Superior temporal gyrus (tissue), 1 donor: Measurements from ENCODE around the gene TM4SF4.

ENCODE experiments used
- DNase-seq: peaks from one replicate; pipeline ENCODE4 v3.0.0-alpha.2; 2016; ENCODE audit errors: extremely low spot score

TM4SF4 gene

GRCh38 chr3:149481491-149481890, 7.0 kb downstream of the TM4SF4 start:
- no peak for DNase-seq

GRCh38 chr3:149486726-149487125, 12.2 kb downstream of the TM4SF4 start:
- no peak for DNase-seq

- no peak for DNase-seq
These were observed 13.2 kb downstream of the TM4SF4 start for GRCh38 chr3:149487598-149488197.

GRCh38 chr3:149489060-149489690, 14.7 kb downstream of the TM4SF4 start:
- DNase-seq, result no peak

DNA sequence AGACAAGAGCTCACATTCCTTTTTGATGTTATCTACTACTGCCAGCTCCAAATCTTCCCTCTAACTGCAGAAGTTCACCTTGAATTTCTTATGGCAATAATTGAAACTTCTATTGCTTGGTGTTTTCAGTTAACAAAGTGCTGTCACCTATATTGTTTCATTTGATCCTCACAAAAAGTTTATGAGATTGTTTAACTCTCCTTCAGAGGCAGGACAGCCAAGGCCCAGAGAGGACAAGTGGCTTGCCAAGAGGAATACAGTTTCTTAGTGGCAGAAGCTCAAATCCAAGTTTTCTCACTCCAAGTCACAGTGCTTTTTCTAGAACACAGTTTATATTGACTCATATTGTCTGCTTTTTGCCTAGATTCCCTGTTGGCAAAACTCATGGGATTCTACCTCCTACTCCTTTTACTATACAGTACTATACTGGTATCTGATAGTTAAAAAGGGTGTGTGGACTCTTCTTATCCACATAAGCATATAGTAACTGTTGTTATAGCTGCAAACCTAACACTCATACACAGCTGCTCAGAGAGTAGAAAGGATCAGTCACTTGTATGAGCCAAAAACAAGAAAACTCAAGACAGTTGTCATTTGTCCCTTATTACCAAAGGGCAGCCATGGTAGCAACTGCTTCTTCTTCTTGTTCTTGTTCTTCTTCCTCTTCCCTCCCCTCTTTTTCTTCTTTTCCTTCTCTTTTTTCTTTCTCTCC, 15.9 kb downstream of the TM4SF4 start:
- DNase-seq, result no peak

- DNase-seq, result no peak
These were observed 19.0 kb downstream of the TM4SF4 start for GRCh38 chr3:149493315-149494021.

GRCh38 chr3:149494022-149494758, 19.7 kb downstream of the TM4SF4 start:
- DNase-seq, result peak; percentile 83

GRCh38 chr3:149494759-149495580, 20.5 kb downstream of the TM4SF4 start:
- no peak for DNase-seq

GRCh38 chr3:149495581-149496125, 21.2 kb downstream of the TM4SF4 start:
- DNase-seq, result no peak

GRCh38 chr3:149496891-149497290, 22.4 kb downstream of the TM4SF4 start:
- no peak for DNase-seq

GRCh38 chr3:149497966-149498670, 23.6 kb downstream of the TM4SF4 start:
- no peak for DNase-seq

GRCh38 chr3:149501524-149501923, 27.0 kb downstream of the TM4SF4 start:
- no peak for DNase-seq

DNA sequence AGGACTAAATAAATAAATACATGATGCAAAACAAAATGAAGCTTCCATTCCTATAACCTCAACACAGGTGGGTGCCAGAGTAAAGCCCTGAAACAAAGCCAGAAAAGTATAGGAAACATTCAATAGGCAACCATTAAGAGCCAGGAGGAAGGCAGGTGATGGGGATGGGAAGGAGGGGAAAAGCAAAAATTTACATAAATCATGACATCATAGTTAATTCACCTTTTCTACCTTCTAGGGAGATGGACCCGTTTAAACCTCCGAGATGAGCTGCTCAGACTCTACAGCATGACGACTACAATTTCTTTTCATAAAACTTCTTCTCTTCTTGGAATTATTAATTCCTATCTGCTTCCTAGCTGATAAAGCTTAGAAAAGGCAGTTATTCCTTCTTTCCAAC, 27.9 kb downstream of the TM4SF4 start:
- DNase-seq, result no peak

- no peak for DNase-seq
These were observed 32.0 kb downstream of the TM4SF4 start for GRCh38 chr3:149506540-149506939.

- no peak for DNase-seq
These were observed 32.5 kb downstream of the TM4SF4 start for GRCh38 chr3:149506965-149507364.

- no peak for DNase-seq
These were observed 33.2 kb downstream of the TM4SF4 start for GRCh38 chr3:149507491-149508324.

- DNase-seq, result no peak
These were observed 35.0 kb downstream of the TM4SF4 start for GRCh38 chr3:149509526-149509925.

GRCh38 chr3:149510480-149510879, 36.0 kb downstream of the TM4SF4 start:
- DNase-seq, result no peak

DNA sequence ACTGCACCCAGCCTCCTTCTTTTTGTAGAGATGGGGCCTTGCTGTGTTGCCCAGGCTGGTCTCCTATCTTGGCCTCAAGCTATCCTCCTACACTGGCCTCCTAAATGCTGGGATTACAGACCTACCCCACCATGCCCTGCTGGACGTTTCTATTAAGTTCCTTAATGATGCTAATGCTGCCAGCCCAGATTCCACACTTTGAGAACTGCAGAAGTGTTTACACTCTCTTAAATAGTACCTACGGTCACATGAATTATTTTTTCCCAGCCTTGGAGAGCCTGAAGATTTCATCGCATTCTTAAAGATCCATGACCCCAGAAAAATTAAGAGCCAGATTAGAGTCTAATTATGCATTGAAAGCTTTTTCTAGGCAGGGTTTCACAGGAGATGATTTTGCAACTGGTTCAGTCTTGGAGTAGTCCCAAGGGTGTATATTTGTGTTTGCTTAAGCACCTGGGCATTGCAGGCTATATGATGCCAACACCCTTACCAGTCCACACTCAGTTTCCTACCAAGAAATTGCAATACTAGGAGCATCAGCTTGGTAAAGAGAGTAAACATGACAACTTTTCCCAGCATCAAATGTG, 36.6 kb downstream of the TM4SF4 start:
- DNase-seq, result no peak
